SU-DHL-6 (cell line): ENCODE measurements around the gene USP25.

Experiments
- H2AFZ ChIP-seq: fragments of 200-600 bp; sonication (generic); 2 replicates; pipeline ENCODE4 v1.6.1; 2014; ENCODE audit warnings: low read depth, mild to moderate bottlenecking, moderate library complexity, mixed read lengths, antibody characterized with exemption, low read length; ENCODE audit not compliant: severe bottlenecking
- H3F3A ChIP-seq: fragments of 200-600 bp; shearing (Covaris generic); 2 replicates; pipeline ENCODE4 v1.6.0; 2016; ENCODE audit warnings: antibody characterized with exemption, mild to moderate bottlenecking; ENCODE audit not compliant: insufficient read depth
- H3K27ac ChIP-seq: fragments of 200-600 bp; sonication (generic); 2 replicates; pipeline ENCODE4 v1.5.1; 2016; ENCODE audit warnings: low read depth, mild to moderate bottlenecking, low read length, moderate library complexity, mixed read lengths
- H3K27me3 ChIP-seq: fragments of 200-600 bp; sonication (generic), shearing (Covaris generic); 2 replicates; pipeline ENCODE4 v1.6.0; 2014; ENCODE audit warnings: mild to moderate bottlenecking, low read length
- H3K36me3 ChIP-seq: fragments of 200-600 bp; sonication (generic); 2 replicates; pipeline ENCODE4 v1.6.1; 2014; ENCODE audit warnings: mild to moderate bottlenecking, low read length, mixed read lengths
- H3K4me2 ChIP-seq: fragments of 300-600, 200-600 bp; shearing (Covaris generic), sonication (generic); 2 replicates; pipeline ENCODE4 v1.6.0; 2014; ENCODE audit warnings: low read length, low read depth, mild to moderate bottlenecking; ENCODE audit not compliant: poor library complexity, severe bottlenecking
- H3K4me3 ChIP-seq: fragments of 200-600 bp; sonication (generic); 2 replicates; pipeline ENCODE4 v1.5.1; 2014; ENCODE audit warnings: antibody characterized with exemption, low read length, mild to moderate bottlenecking, mixed read lengths; ENCODE audit not compliant: insufficient read depth, poor library complexity, severe bottlenecking
- H3K79me2 ChIP-seq: fragments of 200-600 bp; sonication (generic); 2 replicates; pipeline ENCODE4 v1.6.1; 2014; ENCODE audit warnings: mild to moderate bottlenecking, low read length, moderate library complexity; ENCODE audit not compliant: insufficient read depth
- H3K9ac ChIP-seq: fragments of 200-600 bp; sonication (generic); 2 replicates; pipeline ENCODE4 v1.7.0; 2014; ENCODE audit warnings: mild to moderate bottlenecking, low read length
- H3K9me2 ChIP-seq: fragments of 200-600 bp; sonication (generic); replicated peaks from 2 replicates; pipeline ENCODE4 v1.6.1; 2014; ENCODE audit warnings: low read length; ENCODE audit not compliant: insufficient read depth
- H3K9me3 ChIP-seq: fragments of 200-600 bp; sonication (generic); 2 replicates; pipeline ENCODE4 v1.6.1; 2014; ENCODE audit warnings: low read length, mixed read lengths; ENCODE audit not compliant: insufficient read depth
- H4K20me1 ChIP-seq: fragments of 200-600 bp; sonication (generic); 2 replicates; pipeline ENCODE4 v1.6.1; 2014; ENCODE audit warnings: low read depth, mild to moderate bottlenecking, antibody characterized with exemption, low read length, moderate library complexity, mixed read lengths
- EZH2phosphoT487 ChIP-seq: fragments of 200-600 bp; sonication (generic), shearing (Covaris generic); conservative IDR thresholded peaks from 2 replicates; pipeline ENCODE4 v1.6.1; 2018; ENCODE audit warnings: mild to moderate bottlenecking, antibody characterized with exemption, low read length, moderate library complexity, mixed read lengths
- TF ChIP-seq, protein P1 (sequence below): fragments of 200-600 bp; sonication (generic); IDR thresholded peaks from one replicate; pipeline ENCODE4 v1.5.1; 2017; ENCODE audit warnings: antibody characterized with exemption, mild to moderate bottlenecking, low read length, moderate library complexity; ENCODE audit not compliant: insufficient read depth, poor library complexity, severe bottlenecking

The USP25 gene

DNA sequence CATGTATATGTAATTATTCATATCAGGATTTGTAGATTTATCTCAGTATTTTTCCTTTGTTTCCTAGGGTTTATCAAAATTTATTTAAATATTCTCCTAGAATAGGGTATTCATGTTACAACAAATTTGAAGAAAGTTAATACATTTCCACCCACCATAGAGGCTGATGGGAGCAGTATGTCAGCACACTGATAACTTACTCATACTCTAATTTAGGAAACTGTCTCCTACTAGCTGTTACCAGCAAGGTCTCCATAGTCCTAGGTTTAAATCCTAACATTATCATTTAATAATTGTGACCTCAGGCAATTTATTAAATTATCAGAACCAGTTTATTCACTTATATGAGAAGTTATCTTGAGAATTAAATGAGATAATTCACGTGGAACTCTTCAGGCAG, 127.0 kb downstream of the USP25 start:
- Histone ChIP-seq H2AFZ (no peak overlapping the region), H3K9me2 (no peaks in the 10 kb centered on the region), H3F3A (no peaks in the 10 kb centered on the region), H3K27me3 (no peaks in the 10 kb centered on the region), H3K36me3 (peaks cover 7% of the 10 kb centered on the region; the same call in 1 of the 2 replicates), H3K79me2 (no peaks in the 10 kb centered on the region), H3K4me2 (no peak overlapping the region), H3K27ac (no peak overlapping the region), H3K4me3 (no peak overlapping the region), H3K9ac (no peak overlapping the region), H3K9me3 (no peaks in the 10 kb centered on the region), H4K20me1 (no peaks in the 10 kb centered on the region)
- TF ChIP-seq, protein P1, sequence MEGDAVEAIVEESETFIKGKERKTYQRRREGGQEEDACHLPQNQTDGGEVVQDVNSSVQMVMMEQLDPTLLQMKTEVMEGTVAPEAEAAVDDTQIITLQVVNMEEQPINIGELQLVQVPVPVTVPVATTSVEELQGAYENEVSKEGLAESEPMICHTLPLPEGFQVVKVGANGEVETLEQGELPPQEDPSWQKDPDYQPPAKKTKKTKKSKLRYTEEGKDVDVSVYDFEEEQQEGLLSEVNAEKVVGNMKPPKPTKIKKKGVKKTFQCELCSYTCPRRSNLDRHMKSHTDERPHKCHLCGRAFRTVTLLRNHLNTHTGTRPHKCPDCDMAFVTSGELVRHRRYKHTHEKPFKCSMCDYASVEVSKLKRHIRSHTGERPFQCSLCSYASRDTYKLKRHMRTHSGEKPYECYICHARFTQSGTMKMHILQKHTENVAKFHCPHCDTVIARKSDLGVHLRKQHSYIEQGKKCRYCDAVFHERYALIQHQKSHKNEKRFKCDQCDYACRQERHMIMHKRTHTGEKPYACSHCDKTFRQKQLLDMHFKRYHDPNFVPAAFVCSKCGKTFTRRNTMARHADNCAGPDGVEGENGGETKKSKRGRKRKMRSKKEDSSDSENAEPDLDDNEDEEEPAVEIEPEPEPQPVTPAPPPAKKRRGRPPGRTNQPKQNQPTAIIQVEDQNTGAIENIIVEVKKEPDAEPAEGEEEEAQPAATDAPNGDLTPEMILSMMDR: no peak
- no peak for TF ChIP-seq EZH2phosphoT487

DNA sequence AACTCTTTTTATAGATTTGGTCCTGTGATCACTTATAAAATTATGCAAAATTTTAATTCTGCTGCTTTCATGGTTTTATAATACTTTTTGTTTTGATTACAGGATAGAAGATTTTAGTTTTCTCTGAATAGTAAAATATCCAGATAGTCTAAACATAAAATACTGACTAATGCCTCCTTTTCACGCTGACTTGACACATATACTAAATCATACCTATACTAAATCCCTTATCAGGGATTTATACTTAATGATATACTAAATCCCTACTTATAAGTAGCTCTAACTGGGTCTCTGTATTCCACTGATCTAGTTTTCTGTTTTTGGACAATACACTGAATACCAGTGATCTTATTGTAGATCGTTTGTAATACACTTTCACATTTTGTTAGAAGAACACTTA, 128.0 kb downstream of the USP25 start:
- no peak overlapping the region for H3K4me3 ChIP-seq
- no peak overlapping the region for H3K4me2 ChIP-seq
- H3K36me3 ChIP-seq: peaks cover 6% of the 10 kb centered on the region; the same call in 1 of the 2 replicates
- no peaks in the 10 kb centered on the region for H3K79me2 ChIP-seq
- no peak overlapping the region for H2AFZ ChIP-seq
- H3K27ac ChIP-seq: no peak overlapping the region
- no peaks in the 10 kb centered on the region for H3F3A ChIP-seq
- H3K9me2 ChIP-seq: no peaks in the 10 kb centered on the region
- TF ChIP-seq, protein P1: no peak
- TF ChIP-seq EZH2phosphoT487: no peak
- no peaks in the 10 kb centered on the region for H4K20me1 ChIP-seq
- no peaks in the 10 kb centered on the region for H3K27me3 ChIP-seq
- H3K9ac ChIP-seq: no peak overlapping the region
- no peaks in the 10 kb centered on the region for H3K9me3 ChIP-seq

DNA sequence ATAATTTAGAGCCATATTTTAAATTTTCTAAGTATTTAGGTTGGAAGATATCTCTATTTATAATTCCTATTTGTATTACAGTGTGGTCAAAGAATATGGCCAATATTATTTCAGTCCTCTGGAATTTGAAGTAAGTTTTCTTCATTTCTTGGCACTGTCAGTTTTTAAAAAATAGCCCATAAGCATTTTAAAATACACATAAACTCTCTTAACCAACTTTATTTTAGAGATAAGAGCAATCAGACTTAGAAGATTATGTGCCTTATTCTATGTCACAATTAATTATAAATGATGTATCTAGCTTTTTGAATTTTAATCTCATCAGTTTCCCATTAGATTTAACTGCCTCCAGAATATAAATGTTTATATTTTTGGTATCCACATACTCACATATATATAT, 130.8 kb downstream of the USP25 start:
- no peak overlapping the region for H3K9ac ChIP-seq
- H3K4me2 ChIP-seq: no peak overlapping the region

More for the DNA sequence above, 130.8 kb downstream of the USP25 start:
- Histone ChIP-seq H3K79me2 (no peaks in the 10 kb centered on the region), H3F3A (no peaks in the 10 kb centered on the region), H3K4me3 (no peak overlapping the region), H3K36me3 (peaks cover 3% of the 10 kb centered on the region; the same call in 1 of the 2 replicates), H3K9me3 (no peaks in the 10 kb centered on the region), H4K20me1 (no peaks in the 10 kb centered on the region), H2AFZ (no peak overlapping the region), H3K27ac (no peak overlapping the region), H3K9me2 (no peaks in the 10 kb centered on the region), H3K27me3 (no peaks in the 10 kb centered on the region)
- no peak for TF ChIP-seq EZH2phosphoT487
- TF ChIP-seq, protein P1: no peak
